SK-N-SH (cell line): ENCODE results near the gene P2RY14.

ENCODE experiments used
- EP300 ChIP-seq, 2 experiments: IDR thresholded peaks; 2 replicates each; pipeline versions ENCODE4 v1.4.0 to v1.6.1; 2012; ENCODE audit warnings: borderline replicate concordance in 1 of 2, low read depth in 1 of 2, low read length in 1 of 2
- EZH2phosphoT487 ChIP-seq: fragments of 200-600 bp; sonication (generic); IDR thresholded peaks from 2 replicates; pipeline ENCODE4 v1.6.1; 2017; ENCODE audit warnings: low read depth, mixed run types, mild to moderate bottlenecking, antibody characterized with exemption, moderate library complexity, borderline replicate concordance
- GABPA ChIP-seq: IDR thresholded peaks from 2 replicates; pipeline ENCODE4 v1.4.0; 2012; ENCODE audit warnings: low read depth, mild to moderate bottlenecking
- JUND ChIP-seq: IDR thresholded peaks from 2 replicates; pipeline ENCODE4 v1.4.0; 2012
- POLR2AphosphoS5 ChIP-seq: IDR thresholded peaks from 2 replicates; pipeline ENCODE4 v1.6.1; 2012; ENCODE audit warnings: low read depth, low read length
- RFX5 ChIP-seq: IDR thresholded peaks from 2 replicates; pipeline ENCODE4 v1.6.1; 2012; ENCODE audit warnings: mild to moderate bottlenecking, improper control_type of control experiment, low read length
- TF ChIP-seq, protein P1 (sequence below): fragments of 200-600 bp; sonication (generic); IDR thresholded peaks from 2 replicates; pipeline ENCODE4 v1.6.1; 2017; ENCODE audit warnings: antibody characterized with exemption, mild to moderate bottlenecking, moderate library complexity
- TF ChIP-seq, protein P2 (sequence below): IDR thresholded peaks from 2 replicates; pipeline ENCODE4 v1.6.1; 2012; ENCODE audit warnings: mild to moderate bottlenecking, low read depth, low read length, moderate library complexity
- TF ChIP-seq, protein P3 (sequence below): IDR thresholded peaks from 2 replicates; pipeline ENCODE4; 2012

DNA sequence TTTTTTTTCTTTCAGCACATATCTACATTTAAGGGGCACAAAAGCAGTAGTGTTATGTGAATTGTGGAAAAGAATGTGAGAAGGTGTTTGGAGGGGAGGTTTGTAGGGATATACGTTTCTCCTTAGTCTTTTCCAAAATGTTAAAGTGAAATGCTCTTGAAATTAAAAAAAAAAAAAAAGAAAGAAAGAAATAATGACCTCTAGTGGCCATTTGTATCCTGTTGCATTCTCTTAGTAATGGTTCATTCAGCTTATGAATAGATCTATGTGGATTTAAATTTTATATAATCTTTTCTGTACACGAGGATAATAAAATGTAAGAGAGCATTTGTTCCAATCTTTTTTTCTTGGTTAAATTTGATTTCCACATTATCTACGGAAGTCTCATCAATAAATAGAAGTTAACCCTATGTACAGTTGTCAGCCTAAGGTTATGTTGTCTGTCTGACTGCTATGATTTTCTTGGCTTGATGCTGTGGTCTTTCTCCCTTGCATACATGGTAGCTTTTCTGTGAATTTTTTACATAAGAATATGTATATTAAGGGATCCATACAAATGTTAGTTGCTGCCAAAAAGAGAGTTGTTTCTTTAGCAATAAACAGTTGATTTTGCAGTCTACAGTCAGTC is 49.3 kb upstream of the P2RY14 start:
- TF ChIP-seq, protein P1, sequence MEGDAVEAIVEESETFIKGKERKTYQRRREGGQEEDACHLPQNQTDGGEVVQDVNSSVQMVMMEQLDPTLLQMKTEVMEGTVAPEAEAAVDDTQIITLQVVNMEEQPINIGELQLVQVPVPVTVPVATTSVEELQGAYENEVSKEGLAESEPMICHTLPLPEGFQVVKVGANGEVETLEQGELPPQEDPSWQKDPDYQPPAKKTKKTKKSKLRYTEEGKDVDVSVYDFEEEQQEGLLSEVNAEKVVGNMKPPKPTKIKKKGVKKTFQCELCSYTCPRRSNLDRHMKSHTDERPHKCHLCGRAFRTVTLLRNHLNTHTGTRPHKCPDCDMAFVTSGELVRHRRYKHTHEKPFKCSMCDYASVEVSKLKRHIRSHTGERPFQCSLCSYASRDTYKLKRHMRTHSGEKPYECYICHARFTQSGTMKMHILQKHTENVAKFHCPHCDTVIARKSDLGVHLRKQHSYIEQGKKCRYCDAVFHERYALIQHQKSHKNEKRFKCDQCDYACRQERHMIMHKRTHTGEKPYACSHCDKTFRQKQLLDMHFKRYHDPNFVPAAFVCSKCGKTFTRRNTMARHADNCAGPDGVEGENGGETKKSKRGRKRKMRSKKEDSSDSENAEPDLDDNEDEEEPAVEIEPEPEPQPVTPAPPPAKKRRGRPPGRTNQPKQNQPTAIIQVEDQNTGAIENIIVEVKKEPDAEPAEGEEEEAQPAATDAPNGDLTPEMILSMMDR = peak; percentile 86
- TF ChIP-seq, protein P2, sequence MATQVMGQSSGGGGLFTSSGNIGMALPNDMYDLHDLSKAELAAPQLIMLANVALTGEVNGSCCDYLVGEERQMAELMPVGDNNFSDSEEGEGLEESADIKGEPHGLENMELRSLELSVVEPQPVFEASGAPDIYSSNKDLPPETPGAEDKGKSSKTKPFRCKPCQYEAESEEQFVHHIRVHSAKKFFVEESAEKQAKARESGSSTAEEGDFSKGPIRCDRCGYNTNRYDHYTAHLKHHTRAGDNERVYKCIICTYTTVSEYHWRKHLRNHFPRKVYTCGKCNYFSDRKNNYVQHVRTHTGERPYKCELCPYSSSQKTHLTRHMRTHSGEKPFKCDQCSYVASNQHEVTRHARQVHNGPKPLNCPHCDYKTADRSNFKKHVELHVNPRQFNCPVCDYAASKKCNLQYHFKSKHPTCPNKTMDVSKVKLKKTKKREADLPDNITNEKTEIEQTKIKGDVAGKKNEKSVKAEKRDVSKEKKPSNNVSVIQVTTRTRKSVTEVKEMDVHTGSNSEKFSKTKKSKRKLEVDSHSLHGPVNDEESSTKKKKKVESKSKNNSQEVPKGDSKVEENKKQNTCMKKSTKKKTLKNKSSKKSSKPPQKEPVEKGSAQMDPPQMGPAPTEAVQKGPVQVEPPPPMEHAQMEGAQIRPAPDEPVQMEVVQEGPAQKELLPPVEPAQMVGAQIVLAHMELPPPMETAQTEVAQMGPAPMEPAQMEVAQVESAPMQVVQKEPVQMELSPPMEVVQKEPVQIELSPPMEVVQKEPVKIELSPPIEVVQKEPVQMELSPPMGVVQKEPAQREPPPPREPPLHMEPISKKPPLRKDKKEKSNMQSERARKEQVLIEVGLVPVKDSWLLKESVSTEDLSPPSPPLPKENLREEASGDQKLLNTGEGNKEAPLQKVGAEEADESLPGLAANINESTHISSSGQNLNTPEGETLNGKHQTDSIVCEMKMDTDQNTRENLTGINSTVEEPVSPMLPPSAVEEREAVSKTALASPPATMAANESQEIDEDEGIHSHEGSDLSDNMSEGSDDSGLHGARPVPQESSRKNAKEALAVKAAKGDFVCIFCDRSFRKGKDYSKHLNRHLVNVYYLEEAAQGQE = no peak
- TF ChIP-seq POLR2AphosphoS5 = no peak
- no peak for TF ChIP-seq RFX5
- no peak for TF ChIP-seq EP300 (IDR thresholded peaks at IDR 0.05; ENCODE audit: borderline replicate concordance in 1 of 2, low read depth in 1 of 2, low read length in 1 of 2)
- TF ChIP-seq EZH2phosphoT487 = no peak
- TF ChIP-seq, protein P3, sequence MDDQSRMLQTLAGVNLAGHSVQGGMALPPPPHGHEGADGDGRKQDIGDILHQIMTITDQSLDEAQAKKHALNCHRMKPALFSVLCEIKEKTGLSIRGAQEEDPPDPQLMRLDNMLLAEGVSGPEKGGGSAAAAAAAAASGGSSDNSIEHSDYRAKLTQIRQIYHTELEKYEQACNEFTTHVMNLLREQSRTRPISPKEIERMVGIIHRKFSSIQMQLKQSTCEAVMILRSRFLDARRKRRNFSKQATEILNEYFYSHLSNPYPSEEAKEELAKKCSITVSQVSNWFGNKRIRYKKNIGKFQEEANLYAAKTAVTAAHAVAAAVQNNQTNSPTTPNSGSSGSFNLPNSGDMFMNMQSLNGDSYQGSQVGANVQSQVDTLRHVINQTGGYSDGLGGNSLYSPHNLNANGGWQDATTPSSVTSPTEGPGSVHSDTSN = no peak
- no peak for TF ChIP-seq JUND
- no peak for TF ChIP-seq GABPA
